Endodermal cell (in vitro differentiated cells): ENCODE results near the gene OBSL1. TPM values are rescaled to one million over a fixed set of nuclear protein-coding genes. Genes with fewer than 3 reads are reported as not detected.

Experiments used
- DNase-seq: peaks from one replicate; pipeline ENCODE4 v3.0.0-alpha.2; 2017
- H3K27ac ChIP-seq: 2 replicates; pipeline ENCODE4 v1.5.1; 2013; ENCODE audit warnings: mild to moderate bottlenecking, low read depth, low read length, moderate library complexity
- H3K27me3 ChIP-seq: 2 replicates; pipeline ENCODE4 v1.6.1; 2013; ENCODE audit warnings: mild to moderate bottlenecking, low read length, moderate library complexity; ENCODE audit not compliant: insufficient read depth, control insufficient read depth, poor library complexity, severe bottlenecking
- H3K36me3 ChIP-seq: 2 replicates; pipeline ENCODE4 v1.7.0; 2013; ENCODE audit warnings: mild to moderate bottlenecking, low read length, moderate library complexity; ENCODE audit not compliant: control insufficient read depth, insufficient read depth
- H3K4me1 ChIP-seq: one replicate; pipeline ENCODE4 v1.7.0; 2013; ENCODE audit warnings: low read length; ENCODE audit not compliant: control insufficient read depth, insufficient read depth
- H3K4me3 ChIP-seq: 2 replicates; pipeline ENCODE4 v1.5.1; 2013; ENCODE audit warnings: mild to moderate bottlenecking, low read length, moderate library complexity
- H3K9ac ChIP-seq: 2 replicates; pipeline ENCODE4 v1.6.1; 2013; ENCODE audit warnings: mild to moderate bottlenecking, low read length, moderate library complexity; ENCODE audit not compliant: poor library complexity, severe bottlenecking; ENCODE audit errors: extremely low read depth
- H3K9me3 ChIP-seq: 2 replicates; pipeline ENCODE4 v1.6.1; 2013; ENCODE audit warnings: mild to moderate bottlenecking, low read length, moderate library complexity; ENCODE audit not compliant: control insufficient read depth
- H3K27ac Mint-ChIP-seq: 2 replicates; pipeline ENCODE4 v1.8.0; 2020; ENCODE audit warnings: mixed read lengths
- H3K27me3 Mint-ChIP-seq: 2 replicates; pipeline ENCODE4 v1.8.0; 2021; ENCODE audit warnings: mild to moderate bottlenecking, mixed read lengths; ENCODE audit not compliant: insufficient read depth
- H3K36me3 Mint-ChIP-seq: 2 replicates; pipeline ENCODE4 v1.8.0; 2020; ENCODE audit warnings: low read depth, mixed read lengths
- H3K4me1 Mint-ChIP-seq: 2 replicates; pipeline ENCODE4 v1.8.0; 2020; ENCODE audit warnings: mixed read lengths
- H3K4me3 Mint-ChIP-seq: 2 replicates; pipeline ENCODE4 v1.8.0; 2020; ENCODE audit warnings: mild to moderate bottlenecking, moderate library complexity, mixed read lengths
- H3K9me3 Mint-ChIP-seq: 2 replicates; pipeline ENCODE4 v1.8.0; 2020; ENCODE audit warnings: mild to moderate bottlenecking, mixed read lengths
- CTCF ChIP-seq: fragments of 200-600 bp; sonication (generic); conservative IDR thresholded peaks from 2 replicates; pipeline ENCODE4 v1.5.0; 2021; ENCODE audit warnings: antibody characterized with exemption, mild to moderate bottlenecking
- WGBS, 2 experiments: methylation state at CpG; one replicate each; pipeline versions ENCODE4 v1.1.5 to v1.1.7; 2013; ENCODE audit warnings: missing lambda C conversion rate in 2 of 2, mixed read lengths in 1 of 2; ENCODE audit not compliant: insufficient coverage in 1 of 2, insufficient read length in 1 of 2; 5-methylcytosine and 5-hydroxymethylcytosine counted together
- total RNA-seq, 2 donors: library from RNA; stranded (reverse); fragmentation: NEBNext Ultra II Directional in 1 of 2; extraction: Animal tissue kit (Norgen Biotek cat#: 25700) in 1 of 2; gene quantifications; 2 replicates in 1 of 2; 3 replicates in 1 of 2; pipeline ENCODE4 v1.2.1, GENCODE V29; 2021

OBSL1 gene
- total RNA-seq, 2 donors from 2014 or later: 156 to 162 TPM

GRCh38 chr2:219615036-219615435 lies 43.7 kb upstream of the OBSL1 start:
- 94 to 97% methylated on average over 8 to 11 of the region's 11 CpGs for WGBS, 2 experiments
- H3K9me3 Mint-ChIP-seq: no peaks in the 10 kb centered on the region
- H3K27ac Mint-ChIP-seq: no peak overlapping the region
- DNase-seq: no peak
- Histone ChIP-seq H3K4me1 (no peaks in the 10 kb centered on the region), H3K36me3 (no peaks in the 10 kb centered on the region), H3K4me3 (no peak overlapping the region), H3K27ac (no peak overlapping the region), H3K9me3 (no peaks in the 10 kb centered on the region), H3K9ac (no peak overlapping the region), H3K27me3 (no peaks in the 10 kb centered on the region)
- H3K36me3 Mint-ChIP-seq: peaks cover 22% of the 10 kb centered on the region
- H3K4me1 Mint-ChIP-seq: peaks cover 5% of the 10 kb centered on the region
- H3K4me3 Mint-ChIP-seq: no peak overlapping the region
- no peaks in the 10 kb centered on the region for H3K27me3 Mint-ChIP-seq
- TF ChIP-seq CTCF: no peak

- no peak overlapping the region for H3K27ac Mint-ChIP-seq
- no peak overlapping the region for H3K9ac ChIP-seq
- H3K27me3 Mint-ChIP-seq: no peaks in the 10 kb centered on the region
- no peaks in the 10 kb centered on the region for H3K4me1 ChIP-seq
- no peak for DNase-seq
- peaks cover 22% of the 10 kb centered on the region for H3K36me3 Mint-ChIP-seq
- no peak overlapping the region for H3K27ac ChIP-seq
- no peaks in the 10 kb centered on the region for H3K9me3 ChIP-seq
- 94 to 99% methylated on average over 6 to 11 of the region's 11 CpGs for WGBS, 2 experiments
- no peak for TF ChIP-seq CTCF
- H3K27me3 ChIP-seq: no peaks in the 10 kb centered on the region
- no peak overlapping the region for H3K4me3 Mint-ChIP-seq
- H3K4me1 Mint-ChIP-seq: peaks cover 5% of the 10 kb centered on the region
- H3K36me3 ChIP-seq: no peaks in the 10 kb centered on the region
- H3K4me3 ChIP-seq: no peak overlapping the region
- no peaks in the 10 kb centered on the region for H3K9me3 Mint-ChIP-seq
These were observed 42.9 kb upstream of the OBSL1 start for GRCh38 chr2:219614076-219614860.

GRCh38 chr2:219613461-219614070 lies 42.2 kb upstream of the OBSL1 start:
- no peaks in the 10 kb centered on the region for H3K9me3 ChIP-seq
- H3K27ac ChIP-seq: no peak overlapping the region

More at GRCh38 chr2:219613461-219614070, 42.2 kb upstream of the OBSL1 start:
- Histone ChIP-seq H3K9ac (no peak overlapping the region), H3K36me3 (no peaks in the 10 kb centered on the region), H3K27me3 (no peaks in the 10 kb centered on the region), H3K4me3 (no peak overlapping the region), H3K4me1 (no peaks in the 10 kb centered on the region)
- Mint-ChIP-seq H3K4me3 (no peak overlapping the region), H3K36me3 (peaks cover 22% of the 10 kb centered on the region), H3K9me3 (no peaks in the 10 kb centered on the region), H3K27me3 (no peaks in the 10 kb centered on the region), H3K4me1 (peaks cover 5% of the 10 kb centered on the region), H3K27ac (no peak overlapping the region)
- TF ChIP-seq CTCF: no peak
- no peak for DNase-seq
- 90 to 96% methylated on average over 2 to 8 of the region's 11 CpGs for WGBS, 2 experiments
